ENCODE data around the gene RPL10A. TPM values are rescaled to one million over a fixed set of nuclear protein-coding genes. Genes with fewer than 3 reads are reported as not detected.

Gene RPL10A
- polyA plus RNA-seq, 2 of the 4 experiments (the other 2 are of a cell fraction), result 1,150 to 1,645 TPM

DNA sequence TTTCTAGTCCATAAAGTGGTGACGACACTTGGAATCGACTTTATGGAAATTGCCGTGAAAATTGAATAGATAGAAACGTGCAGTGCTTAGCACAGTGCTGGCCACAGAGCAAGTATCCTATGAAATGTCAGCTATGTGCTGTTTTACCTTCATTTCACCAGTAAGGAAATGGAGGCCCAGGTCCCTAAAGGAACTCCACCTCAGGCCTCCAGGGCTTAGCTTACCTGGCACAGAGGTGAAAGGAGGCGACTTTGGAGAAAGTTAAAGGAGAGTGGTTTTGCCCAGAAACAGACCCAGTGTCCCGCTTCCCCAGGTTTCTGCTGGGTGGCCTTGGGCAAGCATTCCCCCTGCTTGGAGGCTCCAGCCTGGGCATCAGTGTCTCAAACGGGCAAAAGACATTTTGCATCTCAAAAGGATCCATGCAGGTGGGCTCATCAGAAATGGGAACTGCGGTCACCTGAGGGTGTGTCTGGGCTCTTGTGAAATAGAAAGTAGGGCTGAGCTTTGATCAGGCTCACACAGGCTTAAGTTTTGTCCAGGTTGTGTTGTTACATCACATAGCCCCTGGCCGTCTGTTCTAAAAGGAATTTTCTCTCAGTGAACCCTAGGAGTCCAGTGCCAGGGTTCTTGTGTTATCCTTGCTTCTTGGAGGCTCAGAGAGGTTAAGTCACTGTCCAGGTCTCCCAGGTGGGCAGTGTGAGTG, 51.3 kb downstream of the RPL10A start (continued):
- TF ChIP-seq CHD4 (IDR thresholded peaks at IDR 0.05; ENCODE audit: borderline replicate concordance) (no peak), POLR2A (IDR thresholded peaks at IDR 0.05; ENCODE audit: low read length) (no peak), CEBPB (IDR thresholded peaks at IDR 0.05) (no peak), HOXB5 (CRISPR knock-in tag; IDR thresholded peaks at IDR 0.05) (no peak)

Small RNA genes within 50 kb of the gene (small RNA-seq; reads per million reads assigned to genes)
- gene MIR7111, result 0 to 1.8 (median 0) reads per million in 6 experiments

Other genes starting within 250 kb of the RPL10A start
- 7.9 and 12.0 TPM in 2 replicates for gene ZNF76, start 208.7 kb upstream of the RPL10A start, polyA plus RNA-seq (2011; rRNA removed)
- 10.5 to 10.9 TPM (median 10.6 TPM) in 3 replicates for gene ZNF76, start 208.7 kb upstream of the RPL10A start, polyA plus RNA-seq (2017; fragmentation: RNase III; extraction: RNeasy Plus Mini Kit Qiagen cat#74134 plus additional on column Dnase treatment)
- gene DEF6, start 170.6 kb upstream of the RPL10A start, polyA plus RNA-seq (2011; rRNA removed), result 0.05 and 0.13 TPM in 2 replicates
- gene DEF6, start 170.6 kb upstream of the RPL10A start, polyA plus RNA-seq (2017; fragmentation: RNase III; extraction: RNeasy Plus Mini Kit Qiagen cat#74134 plus additional on column Dnase treatment), result 0.05 to 0.08 TPM (median 0.07 TPM) in 3 replicates
- 3.8 and 4.1 TPM in 2 replicates for gene PPARD, start 125.8 kb upstream of the RPL10A start, polyA plus RNA-seq (2011; rRNA removed)
- gene PPARD, start 125.8 kb upstream of the RPL10A start, polyA plus RNA-seq (2017; fragmentation: RNase III; extraction: RNeasy Plus Mini Kit Qiagen cat#74134 plus additional on column Dnase treatment), result 5.1 to 5.9 TPM (median 5.4 TPM) in 3 replicates
- gene FANCE, start 16.1 kb upstream of the RPL10A start, polyA plus RNA-seq (2011; rRNA removed), result 3.5 and 3.7 TPM in 2 replicates
- gene FANCE, start 16.1 kb upstream of the RPL10A start, polyA plus RNA-seq (2017; fragmentation: RNase III; extraction: RNeasy Plus Mini Kit Qiagen cat#74134 plus additional on column Dnase treatment), result 3.1 to 3.7 TPM (median 3.3 TPM) in 3 replicates
- 2.1 and 2.6 TPM in 2 replicates for gene TEAD3, start 28.7 kb downstream of the RPL10A start, polyA plus RNA-seq (2011; rRNA removed)
- gene TEAD3, start 28.7 kb downstream of the RPL10A start, polyA plus RNA-seq (2017; fragmentation: RNase III; extraction: RNeasy Plus Mini Kit Qiagen cat#74134 plus additional on column Dnase treatment), result 3.0 to 4.5 TPM (median 4.2 TPM) in 3 replicates
- not detected in 2 replicates for gene TULP1, start 44.5 kb downstream of the RPL10A start, polyA plus RNA-seq (2011; rRNA removed)
- not detected in 3 replicates for gene TULP1, start 44.5 kb downstream of the RPL10A start, polyA plus RNA-seq (2017; fragmentation: RNase III; extraction: RNeasy Plus Mini Kit Qiagen cat#74134 plus additional on column Dnase treatment)
- 10.9 and 11.7 TPM in 2 replicates for gene FKBP5, start 220.5 kb downstream of the RPL10A start, polyA plus RNA-seq (2011; rRNA removed)
- 7.7 to 9.5 TPM (median 8.4 TPM) in 3 replicates for gene FKBP5, start 220.5 kb downstream of the RPL10A start, polyA plus RNA-seq (2017; fragmentation: RNase III; extraction: RNeasy Plus Mini Kit Qiagen cat#74134 plus additional on column Dnase treatment)

Data from A549 (cell line).